ENCODE results near the gene IL36RN.

IL36RN gene

GRCh38 chr2:113058998-113059960 lies at the start of gene IL36RN:
TSS of gene IL36RN (plus strand) at chr2:113059198. CDS start at chr2:113059439, 241 bp downstream.
- no peak for DNase-seq (ENCODE audit: low read depth, low spot score)

GRCh38 chr2:113009622-113010021 lies 49.4 kb upstream of the IL36RN start:
- no peak for DNase-seq (ENCODE audit: low read depth, low spot score)

GRCh38 chr2:113010088-113010487 lies 48.9 kb upstream of the IL36RN start:
- no peak for DNase-seq (ENCODE audit: low read depth, low spot score)

- no peak for DNase-seq (ENCODE audit: low read depth, low spot score)
Observed at GRCh38 chr2:113011108-113011507, 47.9 kb upstream of the IL36RN start.

DNA sequence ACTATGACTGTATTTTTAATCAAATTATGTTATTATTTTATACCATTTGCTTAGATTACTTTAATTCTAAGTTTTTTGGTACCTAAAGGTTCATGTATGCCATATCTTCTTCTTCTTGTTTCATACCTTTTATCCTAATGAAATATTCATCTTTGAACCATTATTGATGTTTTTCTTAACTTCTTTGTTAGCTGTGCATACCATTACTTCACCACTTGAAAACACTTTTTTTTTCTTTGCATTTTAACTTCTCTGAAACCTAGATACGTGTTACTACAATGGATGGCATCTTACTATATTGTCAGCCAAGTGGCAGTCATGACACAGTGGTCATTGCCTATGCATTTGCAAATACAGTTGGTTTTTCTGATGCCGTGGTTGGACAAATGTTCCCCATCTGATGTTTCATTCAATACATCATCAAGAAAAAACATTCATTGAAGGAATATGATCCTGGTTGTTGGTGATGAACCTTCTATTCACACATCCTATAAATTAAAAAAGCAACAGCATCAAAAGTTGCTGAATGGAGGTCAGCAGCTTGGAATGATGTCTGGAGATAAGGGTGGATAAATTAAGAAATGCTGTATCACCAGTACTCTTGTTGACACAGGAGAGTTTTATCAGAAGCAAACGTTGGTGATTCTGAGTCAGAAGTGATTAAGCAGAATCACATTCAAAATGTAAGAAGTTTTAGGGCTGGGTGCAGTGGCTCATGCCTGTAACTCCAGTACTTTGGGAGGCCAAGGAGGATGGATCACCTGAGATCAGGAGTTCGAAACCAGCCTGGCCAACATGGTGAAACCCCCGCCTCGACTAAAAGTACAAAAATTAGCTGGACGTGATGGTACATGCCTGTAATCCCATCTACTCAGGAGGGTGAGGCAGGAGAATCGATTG lies 46.3 kb upstream of the IL36RN start:
- DNase-seq (ENCODE audit: low read depth, low spot score) = no peak

- no peak for DNase-seq (ENCODE audit: low read depth, low spot score)
Observed at GRCh38 chr2:113013336-113013661, 45.7 kb upstream of the IL36RN start.

- DNase-seq (ENCODE audit: low read depth, low spot score) = no peak
Observed at GRCh38 chr2:113014067-113014466, 44.9 kb upstream of the IL36RN start.

- no peak for DNase-seq (ENCODE audit: low read depth, low spot score)
Observed at GRCh38 chr2:113015042-113015441, 44.0 kb upstream of the IL36RN start.

GRCh38 chr2:113015655-113016054 lies 43.3 kb upstream of the IL36RN start:
- no peak for DNase-seq (ENCODE audit: low read depth, low spot score)

DNA sequence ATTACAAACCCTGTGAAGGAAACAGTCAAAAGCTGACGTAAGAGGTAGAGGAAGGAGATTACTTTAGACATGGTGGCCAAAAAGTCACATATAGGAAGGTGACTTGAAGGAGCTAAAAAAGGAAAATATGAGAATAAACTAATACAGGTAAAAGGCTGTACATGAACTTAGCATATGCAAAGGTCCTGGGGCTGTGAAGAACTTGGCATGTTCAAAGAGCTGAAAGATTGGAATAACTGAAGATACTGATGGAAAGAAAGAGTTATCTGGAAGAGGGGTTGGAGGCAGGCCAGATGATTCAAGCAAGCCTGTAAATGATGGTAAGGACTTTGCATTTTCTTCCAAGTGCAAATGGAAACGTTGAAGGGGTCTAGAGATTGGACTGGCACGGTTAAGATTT lies 40.5 kb upstream of the IL36RN start:
- no peak for DNase-seq (ENCODE audit: low read depth, low spot score)

GRCh38 chr2:113021312-113021711 lies 37.7 kb upstream of the IL36RN start:
- DNase-seq (ENCODE audit: low read depth, low spot score) = no peak

DNA sequence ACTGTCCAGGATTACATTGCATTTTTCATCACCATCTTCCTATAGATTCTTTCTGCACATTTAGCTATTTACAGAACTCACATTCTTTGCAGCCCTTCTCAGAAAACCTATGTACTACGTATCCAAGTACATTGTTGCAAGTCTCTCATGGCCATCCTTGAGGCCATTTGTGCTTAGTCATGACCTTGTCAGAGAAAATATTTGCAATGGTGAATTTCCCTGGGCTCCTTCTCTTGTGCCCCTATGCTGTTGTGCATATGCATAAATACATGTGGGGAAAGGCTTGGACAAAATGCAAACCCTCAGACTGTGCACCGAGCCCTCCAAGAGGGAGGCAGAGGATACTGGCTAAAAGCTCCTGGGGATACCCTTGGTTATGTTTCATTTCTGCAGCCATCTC lies 34.2 kb upstream of the IL36RN start:
- DNase-seq (ENCODE audit: low read depth, low spot score) = no peak

GRCh38 chr2:113025737-113026136 lies 33.3 kb upstream of the IL36RN start:
- no peak for DNase-seq (ENCODE audit: low read depth, low spot score)

DNA sequence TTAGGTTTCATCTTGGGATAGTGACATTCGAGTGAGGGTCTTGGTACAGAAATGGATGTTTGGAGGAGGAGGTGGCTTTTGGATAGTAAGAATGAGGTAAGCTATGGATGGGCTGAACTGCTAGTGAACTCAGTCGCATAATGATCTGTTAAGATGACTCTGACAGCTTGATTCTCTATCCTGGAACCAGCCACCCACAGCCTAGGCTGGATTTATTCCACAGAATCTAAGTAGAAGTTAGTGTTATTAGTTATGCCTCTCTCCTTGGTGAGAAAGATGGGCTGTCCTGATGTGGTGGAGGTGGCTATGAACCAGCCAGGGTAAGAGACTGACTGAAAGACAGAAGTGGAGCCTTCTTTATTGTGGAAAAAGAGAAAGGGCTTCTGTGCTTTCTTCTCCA lies 31.3 kb upstream of the IL36RN start:
- no peak for DNase-seq (ENCODE audit: low read depth, low spot score)

GRCh38 chr2:113028112-113028511 lies 30.9 kb upstream of the IL36RN start:
- DNase-seq (ENCODE audit: low read depth, low spot score) = no peak

- DNase-seq (ENCODE audit: low read depth, low spot score) = no peak
Observed at GRCh38 chr2:113032737-113033136, 26.3 kb upstream of the IL36RN start.

GRCh38 chr2:113034016-113034415 lies 25.0 kb upstream of the IL36RN start:
- DNase-seq (ENCODE audit: low read depth, low spot score) = no peak

DNA sequence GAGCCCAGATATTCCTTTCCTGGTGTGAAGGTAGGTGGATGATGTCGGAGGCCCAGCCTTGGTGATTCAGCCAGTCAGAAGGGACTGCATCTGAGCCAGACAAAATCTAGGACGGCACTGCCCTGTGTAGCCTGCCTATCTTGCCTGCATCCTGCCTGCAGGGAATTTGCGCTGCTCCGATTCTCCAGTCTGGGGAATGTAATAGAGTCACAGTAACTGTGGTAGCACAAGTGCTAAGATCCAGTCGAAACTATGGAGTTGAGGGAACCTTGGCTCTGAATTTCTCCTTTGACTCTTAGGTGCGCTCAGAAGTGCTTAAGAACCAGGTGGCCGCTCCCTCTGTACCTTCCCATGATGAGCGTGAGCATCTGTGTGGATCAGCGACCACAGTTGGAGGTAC lies 22.2 kb upstream of the IL36RN start:
- no peak for DNase-seq (ENCODE audit: low read depth, low spot score)

GRCh38 chr2:113038291-113038690 lies 20.7 kb upstream of the IL36RN start:
- DNase-seq (ENCODE audit: low read depth, low spot score) = no peak

- no peak for DNase-seq (ENCODE audit: low read depth, low spot score)
Observed at GRCh38 chr2:113039158-113039557, 19.8 kb upstream of the IL36RN start.

DNA sequence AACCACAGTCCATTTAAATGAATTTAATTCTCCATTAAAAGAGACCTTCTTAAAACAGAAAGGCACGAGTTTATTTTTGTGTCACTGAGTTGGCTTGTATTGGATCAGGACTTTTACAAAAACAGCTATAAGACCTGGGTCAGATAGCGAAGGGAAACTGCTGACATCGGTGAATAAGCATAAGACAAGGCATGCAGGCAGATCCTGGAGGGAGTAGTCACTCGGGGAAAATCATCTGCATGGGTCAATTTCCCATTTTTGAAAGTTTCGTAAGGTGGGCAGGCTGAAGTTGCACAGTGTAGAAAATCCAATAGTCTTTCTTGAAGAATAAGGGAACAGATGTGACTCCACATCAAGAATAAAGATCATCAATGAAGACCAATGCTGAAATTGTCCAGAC lies 19.3 kb upstream of the IL36RN start:
- no peak for DNase-seq (ENCODE audit: low read depth, low spot score)

GRCh38 chr2:113041871-113042270 lies 17.1 kb upstream of the IL36RN start:
- no peak for DNase-seq (ENCODE audit: low read depth, low spot score)

GRCh38 chr2:113046465-113046864 lies 12.5 kb upstream of the IL36RN start:
- DNase-seq (ENCODE audit: low read depth, low spot score) = no peak
